H9 (cell line): ENCODE results near the gene SLC6A3. TPM values are rescaled to one million over a fixed set of nuclear protein-coding genes. Genes with fewer than 3 reads are reported as not detected.

ENCODE experiments used
- DNase-seq: peaks from one replicate; pipeline ENCODE4 v3.0.0-alpha.2; 2017
- H2AFZ ChIP-seq: one replicate; pipeline ENCODE4 v1.6.1; 2013; ENCODE audit warnings: mild to moderate bottlenecking, low read length, control low read depth, moderate library complexity
- H2AK5ac ChIP-seq: 2 replicates; pipeline ENCODE4 v1.6.1; 2013; ENCODE audit warnings: low read length, control low read depth, mixed read lengths; ENCODE audit not compliant: insufficient read length
- H2BK120ac ChIP-seq: one replicate; pipeline ENCODE4 v1.6.1; 2013; ENCODE audit warnings: low read depth, mild to moderate bottlenecking, low read length, control low read depth, inconsistent platforms; ENCODE audit not compliant: poor library complexity, severe bottlenecking
- H2BK12ac ChIP-seq: 2 replicates; pipeline ENCODE4 v1.6.1; 2013; ENCODE audit warnings: low read length, control low read depth, mixed read lengths, low read depth; ENCODE audit not compliant: insufficient read length
- H2BK15ac ChIP-seq: 2 replicates; pipeline ENCODE4 v1.6.1; 2013; ENCODE audit warnings: low read depth, low read length, control low read depth
- H2BK20ac ChIP-seq: one replicate; pipeline ENCODE4 v1.6.1; 2013; ENCODE audit warnings: low read depth, mild to moderate bottlenecking, low read length, control low read depth, inconsistent platforms; ENCODE audit not compliant: poor library complexity, severe bottlenecking
- H2BK5ac ChIP-seq: 2 replicates; pipeline ENCODE4 v1.6.1; 2013; ENCODE audit warnings: low read length, control low read depth, mixed read lengths; ENCODE audit not compliant: insufficient read length
- H3K14ac ChIP-seq: 2 replicates; pipeline ENCODE4 v1.6.1; 2013; ENCODE audit warnings: low read length, control low read depth; ENCODE audit not compliant: insufficient read depth
- H3K18ac ChIP-seq: 2 replicates; pipeline ENCODE4 v1.6.1; 2013; ENCODE audit warnings: low read depth, mild to moderate bottlenecking, mixed read lengths, low read length, control low read depth; ENCODE audit not compliant: insufficient read length
- H3K23ac ChIP-seq: 2 replicates; pipeline ENCODE4 v1.6.1; 2013; ENCODE audit warnings: low read length, control low read depth, mixed read lengths, low read depth; ENCODE audit not compliant: insufficient read length
- H3K23me2 ChIP-seq: 2 replicates; pipeline ENCODE4 v1.6.1; 2013; ENCODE audit warnings: low read depth, mild to moderate bottlenecking, mixed read lengths, low read length, control low read depth; ENCODE audit not compliant: insufficient read length, poor library complexity, severe bottlenecking
- H3K27ac ChIP-seq: 2 replicates; pipeline ENCODE4 v1.5.1; 2013; ENCODE audit warnings: low read length, control low read depth, mixed read lengths, low read depth; ENCODE audit not compliant: insufficient read length
- H3K27me3 ChIP-seq: 2 replicates; pipeline ENCODE4 v1.6.1; 2013; ENCODE audit warnings: low read length, control low read depth, inconsistent platforms; ENCODE audit not compliant: insufficient read depth
- H3K4ac ChIP-seq: 2 replicates; pipeline ENCODE4 v1.6.1; 2013; ENCODE audit warnings: low read depth, mild to moderate bottlenecking, control low read depth, inconsistent platforms, low read length, moderate library complexity
- H3K4me1 ChIP-seq: 2 replicates; pipeline ENCODE4 v1.6.1; 2013; ENCODE audit warnings: low read length, control low read depth, inconsistent platforms; ENCODE audit not compliant: insufficient read depth
- H3K4me2 ChIP-seq: 2 replicates; pipeline ENCODE4 v1.6.1; 2013; ENCODE audit warnings: low read length, control low read depth, mixed read lengths; ENCODE audit not compliant: insufficient read length, insufficient read depth
- H3K56ac ChIP-seq: 2 replicates; pipeline ENCODE4 v1.6.1; 2013; ENCODE audit warnings: low read depth, mild to moderate bottlenecking, mixed read lengths, low read length, control low read depth; ENCODE audit not compliant: insufficient read length
- H3K79me1 ChIP-seq: 2 replicates; pipeline ENCODE4 v1.6.1; 2013; ENCODE audit warnings: low read depth, mild to moderate bottlenecking, moderate library complexity, low read length, control low read depth, inconsistent platforms; ENCODE audit not compliant: insufficient read depth, poor library complexity, severe bottlenecking
- H3K79me2 ChIP-seq: 2 replicates; pipeline ENCODE4 v1.6.1; 2013; ENCODE audit warnings: low read length, control low read depth, inconsistent platforms; ENCODE audit not compliant: insufficient read depth
- H3K9ac ChIP-seq: 2 replicates; pipeline ENCODE4 v1.6.1; 2013; ENCODE audit warnings: low read length, control low read depth, mixed read lengths; ENCODE audit not compliant: insufficient read length; ENCODE audit errors: extremely low read depth
- H3K9me3 ChIP-seq: one replicate; pipeline ENCODE4 v1.6.1; 2013; ENCODE audit warnings: low read depth, low read length, inconsistent platforms; ENCODE audit not compliant: control insufficient read depth
- H3T11ph ChIP-seq: one replicate; pipeline ENCODE4 v1.6.1; 2013; ENCODE audit warnings: mild to moderate bottlenecking, low read length, control low read depth, inconsistent platforms
- H4K20me1 ChIP-seq: one replicate; pipeline ENCODE4 v1.6.1; 2013; ENCODE audit not compliant: control insufficient read depth, insufficient read length, insufficient read depth
- H4K5ac ChIP-seq: 2 replicates; pipeline ENCODE4 v1.6.1; 2013; ENCODE audit warnings: low read depth, mild to moderate bottlenecking, mixed read lengths, low read length, control low read depth; ENCODE audit not compliant: insufficient read length
- H4K8ac ChIP-seq: replicated peaks from 2 replicates; pipeline ENCODE4 v1.6.1; 2013; ENCODE audit warnings: low read length, control low read depth, mixed read lengths, low read depth; ENCODE audit not compliant: insufficient read length
- H4K91ac ChIP-seq: 2 replicates; pipeline ENCODE4 v1.6.1; 2013; ENCODE audit warnings: low read depth, mild to moderate bottlenecking, moderate library complexity, mixed read lengths, low read length, control low read depth; ENCODE audit not compliant: insufficient read length
- H3K27ac Mint-ChIP-seq, 3 experiments: 2 replicates in 2 of 3; 3 replicates in 1 of 3; pipeline ENCODE4 v1.8.0; 2020 to 2021; ENCODE audit warnings: mixed read lengths in 3 of 3, mild to moderate bottlenecking in 1 of 3, moderate library complexity in 1 of 3
- H3K27me3 Mint-ChIP-seq: 2 replicates; pipeline ENCODE4 v1.8.0; 2021; ENCODE audit warnings: low read depth, mild to moderate bottlenecking, moderate library complexity, mixed read lengths
- H3K36me3 Mint-ChIP-seq, 3 experiments: 2 replicates in 2 of 3; 3 replicates in 1 of 3; pipeline ENCODE4 v1.8.0; 2020 to 2021; ENCODE audit warnings: low read depth in 3 of 3, mixed read lengths in 3 of 3; ENCODE audit not compliant: insufficient read depth in 1 of 3
- H3K4me1 Mint-ChIP-seq, 2 experiments: 2 replicates each; pipeline ENCODE4 v1.8.0; 2020; ENCODE audit warnings: mixed read lengths in 2 of 2
- H3K4me3 Mint-ChIP-seq, 2 experiments: 2 replicates in 1 of 2; 3 replicates in 1 of 2; pipeline ENCODE4 v1.8.0; 2020 to 2021; ENCODE audit warnings: mild to moderate bottlenecking in 2 of 2, mixed read lengths in 2 of 2, moderate library complexity in 1 of 2
- H3K9me3 Mint-ChIP-seq, 2 experiments: 2 replicates in 1 of 2; 3 replicates in 1 of 2; pipeline ENCODE4 v1.8.0; 2020; ENCODE audit warnings: mild to moderate bottlenecking in 2 of 2, mixed read lengths in 2 of 2, moderate library complexity in 1 of 2
- CTCF ChIP-seq: fragments of 200-600 bp; sonication (generic); conservative IDR thresholded peaks from 3 replicates; pipeline ENCODE4 v1.8.0; 2021; ENCODE audit warnings: antibody characterized with exemption, mild to moderate bottlenecking
- WGBS: extraction: QIAGEN DNeasy Blood & Tissue Kit; methylation state at CpG from one replicate; pipeline ENCODE4 v1.1.7; 2013; ENCODE audit warnings: missing lambda C conversion rate, low lambda C conversion rate, mixed read lengths; ENCODE audit not compliant: insufficient read length; ENCODE audit errors: extremely low coverage; 5-methylcytosine and 5-hydroxymethylcytosine counted together
- total RNA-seq: library from RNA; stranded (reverse); gene quantifications from 2 replicates; pipeline ENCODE4 v1.2.1, GENCODE V29; 2021

SLC6A3 gene
- total RNA-seq, 1 experiment from 2014 or later, result 0.61 TPM

GRCh38 chr5:1347571-1347970, 97.7 kb downstream of the SLC6A3 start:
- Histone ChIP-seq H3K23me2 (peaks cover 11% of the 10 kb centered on the region), H2AFZ (no peak overlapping the region), H2BK5ac (no peak overlapping the region), H2BK12ac (no peak overlapping the region), H4K91ac (no peak overlapping the region), H4K8ac (no peak overlapping the region), H2AK5ac (no peak overlapping the region), H2BK20ac (no peak overlapping the region), H2BK120ac (no peak overlapping the region), H3K27me3 (no peaks in the 10 kb centered on the region), H4K5ac (no peak overlapping the region), H3K4me1 (no peaks in the 10 kb centered on the region), H3K4me2 (no peak overlapping the region), H3K18ac (no peak overlapping the region), H3K23ac (no peak overlapping the region), H3K79me1 (peaks cover 5% of the 10 kb centered on the region), H3K4ac (no peak overlapping the region), H3T11ph (no peak overlapping the region), H3K14ac (no peak overlapping the region), H3K9me3 (no peaks in the 10 kb centered on the region), H3K27ac (no peak overlapping the region), H2BK15ac (no peak overlapping the region), H3K56ac (no peak overlapping the region), H3K9ac (no peak overlapping the region), H4K20me1 (no peaks in the 10 kb centered on the region), H3K79me2 (peaks cover 7% of the 10 kb centered on the region; the same call in 1 of the 2 replicates)
- H3K36me3 Mint-ChIP-seq, result peaks cover 7 to 12% (median 11%) of the 10 kb centered on the region in 3 experiments; a peak in 6 of 7 replicates
- H3K27me3 Mint-ChIP-seq, result no peaks in the 10 kb centered on the region; the same call in 1 of the 2 replicates
- H3K9me3 Mint-ChIP-seq, result no peaks in the 10 kb centered on the region
- peaks cover 19 to 23% of the 10 kb centered on the region in 2 experiments for H3K4me1 Mint-ChIP-seq
- DNase-seq, result no peak
- TF ChIP-seq CTCF, result no peak
- no peak overlapping the region; a peak in 1 of 7 replicates for H3K27ac Mint-ChIP-seq
- no CpG with 5 or more reads among the region's 10 CpGs for WGBS
- H3K4me3 Mint-ChIP-seq, result no peak overlapping the region
